8988T (cell line): ENCODE measurements around the gene VAPA.

ENCODE experiments used
- DNase-seq: peaks from one replicate; pipeline ENCODE4 v3.0.0; 2011

Gene VAPA

DNA sequence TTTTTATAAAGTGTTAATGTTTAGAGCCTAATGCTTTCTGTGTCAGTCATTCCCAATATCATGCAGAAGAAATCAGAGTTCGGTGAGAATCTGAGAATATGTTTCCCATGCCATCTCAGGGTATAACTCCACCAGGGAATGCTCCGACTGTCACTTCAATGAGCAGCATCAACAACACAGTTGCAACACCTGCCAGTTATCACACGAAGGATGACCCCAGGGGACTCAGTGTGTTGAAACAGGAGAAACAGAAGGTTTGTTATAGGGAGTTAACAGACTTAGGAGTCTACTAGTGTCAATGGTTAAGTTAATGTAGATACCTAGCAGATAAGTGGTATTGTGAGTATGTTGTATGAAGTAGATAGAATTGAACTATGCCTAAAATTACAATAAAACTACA, 31.0 kb downstream of the VAPA start:
- DNase-seq = no peak

DNA sequence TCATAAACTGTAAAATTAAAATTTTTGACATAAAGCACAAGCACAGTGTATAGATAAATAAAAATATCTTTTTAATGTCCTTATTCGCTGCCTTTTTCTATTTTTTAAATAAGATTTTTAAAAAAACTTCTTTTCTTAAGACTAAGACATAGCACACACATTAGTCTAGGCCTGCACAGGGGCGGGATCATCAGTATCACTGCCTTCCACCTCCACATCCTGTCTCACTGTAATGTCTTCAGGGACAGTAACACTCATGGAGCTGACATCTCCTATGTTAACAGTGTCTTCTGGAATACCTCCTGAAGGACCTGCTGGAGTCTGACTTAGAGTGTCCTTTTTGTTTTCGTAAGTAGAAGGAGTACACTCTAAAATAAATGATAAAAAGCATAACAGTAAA, 33.0 kb downstream of the VAPA start:
- no peak for DNase-seq

GRCh38 chr18:9947248-9947647, 33.4 kb downstream of the VAPA start:
- no peak for DNase-seq

GRCh38 chr18:9949315-9949714, 35.5 kb downstream of the VAPA start:
- DNase-seq = no peak

DNA sequence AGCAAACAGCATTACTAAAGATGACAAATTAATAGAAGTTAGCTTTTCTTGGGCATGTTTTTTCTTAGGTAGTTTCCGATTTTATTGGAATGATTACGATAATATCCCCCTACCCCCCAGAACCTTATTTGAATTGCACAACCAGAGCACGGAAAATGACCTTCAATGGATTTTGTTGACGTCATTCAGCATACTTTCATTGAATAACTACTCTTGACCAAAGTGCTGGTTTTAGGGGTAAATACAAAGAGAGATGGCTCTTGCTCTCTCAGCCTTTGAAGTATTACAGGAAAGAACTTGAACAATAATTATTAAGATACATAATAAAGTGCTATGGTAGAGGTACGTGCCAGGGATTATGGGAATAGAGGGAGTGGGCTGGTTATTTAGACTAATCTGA, 36.0 kb downstream of the VAPA start:
- DNase-seq = no peak

- no peak for DNase-seq
These were observed 36.6 kb downstream of the VAPA start for GRCh38 chr18:9950289-9951016.

DNA sequence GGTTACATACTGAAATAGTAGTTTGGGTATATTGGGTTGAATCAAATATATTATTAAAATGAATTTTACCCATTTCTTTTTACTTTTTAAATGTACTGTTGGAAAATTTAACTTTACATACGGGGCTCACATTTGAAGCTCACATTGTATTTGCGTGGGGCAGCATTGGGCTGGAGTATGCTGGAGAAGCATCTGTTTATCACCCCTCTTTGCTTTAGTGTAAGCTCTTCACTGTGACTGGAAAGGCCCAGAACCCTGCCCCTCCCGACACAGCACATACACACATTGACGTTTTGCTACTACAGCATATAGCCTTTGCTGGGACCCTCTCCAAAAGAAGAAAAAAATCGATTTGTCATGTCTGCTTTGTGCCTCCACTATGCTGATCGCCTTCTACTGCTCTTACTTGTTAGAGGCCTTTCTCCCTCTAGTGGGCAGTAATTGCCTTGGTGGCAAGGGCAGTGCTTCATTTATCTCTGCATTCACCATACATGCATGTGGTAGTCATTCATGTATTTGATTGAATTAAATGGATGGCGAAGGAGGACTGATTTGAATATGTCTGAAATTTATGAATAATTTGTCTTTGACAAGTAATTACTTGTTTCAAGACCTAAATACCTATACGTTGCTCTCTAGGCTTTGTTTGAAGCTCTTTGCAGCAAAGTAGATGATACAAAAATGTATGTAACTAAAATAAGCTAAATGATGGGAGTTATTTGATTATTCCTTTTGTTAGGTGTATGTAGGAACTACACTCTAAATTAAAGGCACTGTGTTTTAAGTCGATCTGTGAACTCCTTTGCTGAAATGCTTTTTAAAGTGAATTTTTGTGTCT, 37.4 kb downstream of the VAPA start:
- DNase-seq = no peak

DNA sequence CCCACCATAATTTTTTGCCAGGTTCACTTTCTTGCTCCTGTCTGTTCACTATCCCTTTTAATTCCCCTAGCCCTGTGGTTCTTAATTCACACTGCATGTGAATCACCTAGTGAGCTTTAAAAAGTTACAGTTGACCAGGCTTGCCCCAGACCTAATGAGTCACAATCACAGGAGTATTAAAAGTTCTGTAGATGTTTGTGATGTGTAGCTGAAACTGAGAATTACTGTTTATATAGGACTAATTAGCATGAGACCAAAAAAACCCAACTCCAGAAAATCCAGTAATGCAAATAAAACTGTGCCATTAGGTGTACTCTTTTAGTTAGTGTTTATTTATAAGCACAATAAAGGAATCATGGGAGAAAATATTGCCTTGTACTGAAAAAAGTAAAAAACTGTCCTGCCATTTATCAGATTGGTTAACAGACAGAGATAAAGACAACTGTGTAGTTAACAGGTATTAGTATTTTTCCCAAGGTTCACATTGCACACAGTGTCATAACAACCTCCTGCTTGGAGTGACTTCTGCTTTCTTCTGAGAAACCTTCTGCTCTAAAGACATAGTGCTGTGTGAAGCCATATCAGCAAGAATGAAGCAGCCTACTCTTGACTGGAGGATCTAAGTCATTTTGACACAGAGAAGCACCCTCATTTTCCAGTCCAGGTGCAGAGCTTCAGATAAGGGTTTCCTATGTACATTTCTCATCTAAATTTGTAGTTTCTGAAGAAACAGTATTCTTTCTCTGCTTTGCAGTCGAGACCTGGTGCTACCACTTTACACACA, 39.0 kb downstream of the VAPA start:
- no peak for DNase-seq

DNA sequence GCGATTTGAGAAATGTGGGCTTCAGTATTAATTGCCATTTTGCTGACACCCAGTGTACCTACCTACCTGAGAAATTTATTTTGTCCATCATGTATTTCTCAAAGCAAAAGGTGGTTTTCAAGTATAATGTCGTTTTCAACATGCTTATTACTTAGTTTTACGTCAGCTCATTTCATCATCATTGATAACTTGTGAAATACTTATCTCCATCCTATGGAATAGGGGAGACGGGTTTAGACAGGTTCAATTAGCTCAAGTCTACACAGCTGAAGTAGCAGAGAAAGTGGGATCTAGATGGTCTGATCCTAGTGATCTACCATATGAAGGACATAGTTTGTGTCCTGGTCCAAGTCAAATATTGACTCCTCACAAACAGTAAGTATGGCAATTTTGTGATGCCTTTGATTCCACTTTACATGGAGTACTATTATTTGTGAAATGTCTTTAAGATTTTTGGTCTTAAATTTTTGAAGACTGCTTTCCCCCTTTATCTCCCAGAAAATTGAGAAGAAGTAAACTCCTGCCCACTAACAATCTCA, 45.1 kb downstream of the VAPA start:
- no peak for DNase-seq

DNA sequence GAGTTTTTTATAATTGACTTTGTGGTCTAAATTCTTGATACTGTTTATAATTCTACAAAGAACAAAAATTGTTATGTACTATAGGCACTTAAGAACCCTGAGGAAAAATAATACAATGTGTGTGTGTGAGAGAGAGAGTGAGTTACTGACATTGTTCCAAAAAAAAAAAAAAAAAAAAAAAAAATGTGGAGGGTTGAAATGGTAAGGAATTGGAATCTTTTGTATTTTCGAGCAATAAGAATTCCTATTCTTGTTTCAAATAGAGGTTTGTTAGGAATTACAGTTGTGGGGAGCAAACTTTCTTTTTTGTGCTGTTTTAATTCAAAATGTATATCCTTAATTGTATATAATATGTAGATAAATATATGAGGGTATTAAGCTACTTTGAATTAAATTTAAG, 45.7 kb downstream of the VAPA start:
- DNase-seq = no peak

DNA sequence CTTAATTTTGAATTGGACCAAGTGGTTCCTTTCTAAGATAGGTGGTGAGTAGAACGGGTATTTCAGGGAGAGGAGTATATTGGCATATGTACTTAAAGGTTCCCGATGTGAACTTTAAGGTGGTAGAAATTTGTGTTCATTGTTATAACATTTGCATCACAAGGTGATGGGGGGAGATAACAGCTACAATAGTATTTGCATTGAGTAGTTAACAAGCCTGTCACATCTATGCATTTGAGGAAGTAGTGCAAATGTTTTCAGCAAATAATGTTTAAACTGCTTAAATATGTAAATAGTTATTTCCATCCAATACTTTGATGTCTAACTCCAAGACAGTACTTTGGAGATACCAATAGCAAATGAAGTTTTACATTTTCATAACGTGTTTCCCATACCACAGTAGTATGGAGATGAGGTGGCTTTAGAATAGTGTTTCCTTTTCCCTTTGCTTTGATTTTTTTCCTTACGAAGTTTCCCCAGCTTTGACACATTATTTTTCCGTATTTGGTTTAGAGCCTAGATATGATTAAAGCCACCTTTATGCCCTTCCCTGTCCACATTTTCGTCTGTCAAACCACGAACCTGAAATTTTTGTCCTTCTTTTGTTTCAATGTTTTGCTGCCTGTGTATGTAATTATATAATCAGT, 46.6 kb downstream of the VAPA start:
- DNase-seq = no peak

DNA sequence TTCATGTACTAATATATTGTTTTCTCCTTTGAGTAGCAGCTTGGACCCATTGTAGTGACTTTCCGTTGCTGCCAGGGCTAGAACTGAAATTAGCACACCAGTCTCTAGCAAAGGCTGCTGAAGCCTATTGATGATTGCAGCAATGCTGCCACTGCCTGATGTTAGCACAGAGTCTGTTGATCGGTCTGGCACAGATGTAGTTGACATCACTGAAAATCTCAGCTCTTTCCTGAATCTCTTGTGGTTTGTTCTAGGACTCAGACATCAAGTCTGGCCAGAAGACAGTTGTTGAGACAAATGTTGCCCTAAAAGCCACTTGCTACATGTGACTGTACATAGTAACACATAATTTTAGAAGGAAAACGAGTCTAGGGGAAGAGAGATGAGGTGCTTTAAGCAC, 47.2 kb downstream of the VAPA start:
- DNase-seq = no peak

GRCh38 chr18:9965711-9966624, 52.2 kb downstream of the VAPA start:
- DNase-seq = no peak

GRCh38 chr18:9968081-9968848, 54.4 kb downstream of the VAPA start:
- no peak for DNase-seq

GRCh38 chr18:9969247-9969646, 55.4 kb downstream of the VAPA start:
- no peak for DNase-seq

- no peak for DNase-seq
These were observed 57.6 kb downstream of the VAPA start for GRCh38 chr18:9971313-9971920.

- DNase-seq = no peak
These were observed 59.7 kb downstream of the VAPA start for GRCh38 chr18:9973470-9973869.

DNA sequence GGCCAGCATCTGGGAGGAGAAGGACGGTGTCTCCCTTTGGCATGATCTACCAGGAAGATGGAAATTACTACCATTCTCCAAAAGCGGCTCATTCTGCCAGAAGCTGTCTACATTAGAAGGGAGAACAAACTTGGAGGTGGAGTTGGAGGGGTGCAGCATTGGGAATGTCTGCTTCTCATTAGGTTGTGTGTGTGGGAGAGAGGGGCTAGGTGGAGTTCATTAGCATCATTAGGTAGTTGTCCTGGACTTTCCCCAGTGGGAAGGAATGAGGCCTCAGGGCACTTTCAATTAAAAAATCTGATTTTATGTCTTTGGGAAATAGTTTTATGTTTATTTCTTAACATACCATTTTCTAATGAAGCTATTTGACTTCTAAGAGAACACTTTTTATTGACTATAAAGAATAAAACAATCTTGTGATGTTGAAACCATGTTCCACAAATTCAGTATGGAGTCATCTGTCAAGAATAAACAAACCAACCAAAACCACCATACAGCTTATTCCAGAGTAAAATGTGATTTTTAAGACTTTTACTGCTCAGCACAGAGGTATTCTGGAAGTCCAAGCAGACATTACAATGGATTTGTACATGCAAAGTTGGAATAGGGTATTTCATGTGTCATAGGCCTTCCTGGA, 60.6 kb downstream of the VAPA start:
- no peak for DNase-seq

DNA sequence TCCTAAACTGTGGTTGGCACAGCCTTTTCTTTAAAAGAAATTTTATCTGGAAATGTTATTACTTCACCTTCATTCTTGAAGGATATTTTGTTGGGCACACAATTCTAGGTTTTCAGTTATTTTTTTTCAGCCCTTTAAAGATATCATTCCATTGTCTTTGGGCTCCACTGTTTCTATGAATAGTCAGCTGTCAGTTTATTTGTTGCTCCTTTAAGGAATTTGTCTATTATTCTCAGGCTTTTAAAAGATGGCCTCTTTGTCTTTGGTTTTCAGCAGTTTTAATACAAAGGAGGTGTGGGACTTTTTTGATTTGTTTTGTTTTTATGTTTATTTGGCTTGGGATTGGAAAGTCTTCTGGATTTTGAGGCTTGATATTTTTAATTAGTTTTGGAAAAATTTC, 61.8 kb downstream of the VAPA start:
- DNase-seq = no peak

- no peak for DNase-seq
These were observed 68.9 kb downstream of the VAPA start for GRCh38 chr18:9982711-9983110.
